Measurements from ENCODE around the gene RGS8. TPM values are rescaled to one million over a fixed set of nuclear protein-coding genes. Genes with fewer than 3 reads are reported as not detected.

RGS8 gene
- total RNA-seq, 1 donor from 2014 or later, result 0.17 TPM

DNA sequence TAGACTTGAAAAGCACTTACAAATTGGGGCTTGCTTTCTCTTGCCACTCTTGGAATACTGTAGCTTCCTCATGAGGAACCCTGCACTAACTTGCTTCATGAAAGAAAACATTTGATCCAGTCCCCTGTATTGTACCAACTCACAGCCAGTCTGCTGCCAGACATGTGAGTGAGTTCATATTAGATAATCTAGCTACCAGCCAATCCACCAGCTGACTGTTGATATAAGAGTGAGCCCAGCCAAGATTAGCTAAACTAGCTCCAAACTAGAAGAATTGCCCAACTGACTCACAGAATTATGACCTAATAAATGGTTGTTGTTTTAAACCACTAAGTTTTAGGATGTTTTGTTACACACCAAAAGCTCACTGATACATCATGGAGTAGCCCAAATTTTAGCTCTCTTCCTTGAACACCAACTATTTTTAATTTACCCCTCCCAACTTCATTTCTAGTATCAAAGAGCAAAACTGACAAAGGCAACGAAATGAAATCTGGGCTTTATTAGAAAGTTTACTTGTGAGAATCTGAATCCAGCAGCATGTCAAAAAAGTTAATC is 6.6 kb upstream of the RGS8 start:
- no peaks in the 10 kb centered on the region for H3K36me3 Mint-ChIP-seq (ENCODE audit: low read depth)
- no peak overlapping the region for H3K4me3 Mint-ChIP-seq (ENCODE audit: unreplicated experiment)
- H3K4me1 Mint-ChIP-seq (ENCODE audit: low read depth), result no peaks in the 10 kb centered on the region
- peaks cover 15% of the 10 kb centered on the region for H3K9me3 Mint-ChIP-seq (ENCODE audit: low read depth)
- H3K27ac Mint-ChIP-seq (ENCODE audit: unreplicated experiment), result no peak overlapping the region
- DNase-seq (ENCODE audit: low spot score), result no peak
- H3K27me3 Mint-ChIP-seq (ENCODE audit: low read depth), result peaks cover 2% of the 10 kb centered on the region
- TF ChIP-seq, protein P1, sequence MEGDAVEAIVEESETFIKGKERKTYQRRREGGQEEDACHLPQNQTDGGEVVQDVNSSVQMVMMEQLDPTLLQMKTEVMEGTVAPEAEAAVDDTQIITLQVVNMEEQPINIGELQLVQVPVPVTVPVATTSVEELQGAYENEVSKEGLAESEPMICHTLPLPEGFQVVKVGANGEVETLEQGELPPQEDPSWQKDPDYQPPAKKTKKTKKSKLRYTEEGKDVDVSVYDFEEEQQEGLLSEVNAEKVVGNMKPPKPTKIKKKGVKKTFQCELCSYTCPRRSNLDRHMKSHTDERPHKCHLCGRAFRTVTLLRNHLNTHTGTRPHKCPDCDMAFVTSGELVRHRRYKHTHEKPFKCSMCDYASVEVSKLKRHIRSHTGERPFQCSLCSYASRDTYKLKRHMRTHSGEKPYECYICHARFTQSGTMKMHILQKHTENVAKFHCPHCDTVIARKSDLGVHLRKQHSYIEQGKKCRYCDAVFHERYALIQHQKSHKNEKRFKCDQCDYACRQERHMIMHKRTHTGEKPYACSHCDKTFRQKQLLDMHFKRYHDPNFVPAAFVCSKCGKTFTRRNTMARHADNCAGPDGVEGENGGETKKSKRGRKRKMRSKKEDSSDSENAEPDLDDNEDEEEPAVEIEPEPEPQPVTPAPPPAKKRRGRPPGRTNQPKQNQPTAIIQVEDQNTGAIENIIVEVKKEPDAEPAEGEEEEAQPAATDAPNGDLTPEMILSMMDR (IDR thresholded peaks at IDR 0.05), result no peak

DNA sequence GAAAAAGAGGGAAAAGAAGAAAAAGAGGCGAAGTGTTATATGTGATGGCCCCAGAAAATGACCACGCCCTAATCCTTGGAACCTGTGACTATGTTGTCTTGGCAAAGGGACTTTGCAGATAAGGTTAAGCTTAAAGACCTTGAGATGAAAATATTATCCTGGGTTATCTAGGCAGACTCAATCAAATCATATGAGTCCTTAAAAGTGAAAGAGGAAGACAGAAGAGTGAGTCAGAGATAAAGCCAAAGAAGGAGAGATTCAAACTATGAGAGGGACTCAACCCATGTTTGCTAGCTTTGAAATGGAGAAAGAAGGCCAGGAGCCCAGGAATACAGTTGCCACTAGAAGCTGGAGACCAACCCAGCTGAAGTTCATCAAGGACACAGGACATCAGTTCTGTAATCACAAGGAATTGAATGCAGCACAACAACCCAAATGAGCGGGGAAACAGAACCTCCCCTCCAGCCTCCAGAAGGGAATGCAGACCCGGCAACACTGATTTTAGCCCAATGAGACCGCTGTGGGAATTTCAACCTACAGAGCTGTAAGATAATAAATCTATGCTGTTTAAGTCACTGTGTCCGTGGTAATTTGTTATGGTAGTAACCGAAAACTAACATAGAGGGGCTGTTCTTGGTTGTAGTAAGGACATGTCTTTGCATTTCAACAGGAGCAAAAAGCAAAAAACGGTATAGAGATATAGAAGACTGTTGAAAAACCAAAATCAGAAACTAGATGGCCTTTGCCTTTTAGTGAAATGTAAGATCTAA is 4.2 kb upstream of the RGS8 start:
- Mint-ChIP-seq H3K4me3 (ENCODE audit: unreplicated experiment) (no peak overlapping the region), H3K9me3 (ENCODE audit: low read depth) (peaks cover 9% of the 10 kb centered on the region), H3K36me3 (ENCODE audit: low read depth) (no peaks in the 10 kb centered on the region), H3K27me3 (ENCODE audit: low read depth) (peaks cover 5% of the 10 kb centered on the region), H3K4me1 (ENCODE audit: low read depth) (peaks cover 3% of the 10 kb centered on the region), H3K27ac (ENCODE audit: unreplicated experiment) (no peak overlapping the region)
- TF ChIP-seq, protein P1 (IDR thresholded peaks at IDR 0.05), result no peak
- DNase-seq (ENCODE audit: low spot score), result no peak

DNA sequence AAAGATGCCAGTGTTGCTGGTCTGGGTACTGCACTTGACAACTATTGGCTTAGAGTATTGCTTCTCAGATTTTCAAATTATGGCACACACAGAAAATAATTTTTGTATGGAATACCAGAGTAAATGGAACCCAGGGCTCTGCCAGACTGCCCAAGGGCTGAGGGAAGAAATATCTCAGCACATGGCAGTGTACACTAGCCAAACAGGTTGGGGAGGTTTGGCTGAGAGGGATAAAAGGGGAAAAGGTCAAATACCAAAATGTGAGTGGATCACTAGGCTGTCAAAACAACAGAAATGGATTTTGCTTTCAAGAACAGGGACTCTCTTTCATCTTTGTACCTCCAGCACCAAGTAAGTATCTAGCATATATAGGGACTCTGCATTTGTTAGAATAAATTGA is 3.0 kb upstream of the RGS8 start:
- Mint-ChIP-seq H3K4me1 (ENCODE audit: low read depth) (peaks cover 6% of the 10 kb centered on the region), H3K27ac (ENCODE audit: unreplicated experiment) (no peak overlapping the region), H3K27me3 (ENCODE audit: low read depth) (peaks cover 9% of the 10 kb centered on the region), H3K4me3 (ENCODE audit: unreplicated experiment) (no peak overlapping the region), H3K36me3 (ENCODE audit: low read depth) (no peaks in the 10 kb centered on the region), H3K9me3 (ENCODE audit: low read depth) (peaks cover 3% of the 10 kb centered on the region)
- DNase-seq (ENCODE audit: low spot score), result no peak
- TF ChIP-seq, protein P1 (IDR thresholded peaks at IDR 0.05), result no peak

DNA sequence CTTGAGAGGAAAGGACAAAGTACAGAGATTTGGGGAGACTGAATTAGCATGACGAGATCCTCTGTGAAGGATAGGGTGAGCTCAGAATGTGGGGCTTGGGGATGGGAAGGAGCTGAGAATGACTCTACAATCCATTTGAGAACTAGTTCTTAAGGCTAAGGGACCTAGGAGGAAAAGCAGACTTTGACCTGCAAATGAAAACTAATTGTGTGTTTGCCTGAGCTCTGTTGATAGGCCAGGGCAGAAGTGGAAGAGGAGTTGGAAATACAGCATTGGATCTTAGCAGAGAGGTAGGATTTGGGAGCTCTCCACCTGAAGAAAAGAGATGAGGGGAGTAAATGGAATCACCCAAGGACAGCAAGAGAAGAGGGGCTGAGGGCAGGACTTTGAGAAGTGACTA is 2.1 kb upstream of the RGS8 start:
- peaks cover 7% of the 10 kb centered on the region for H3K4me1 Mint-ChIP-seq (ENCODE audit: low read depth)
- peaks cover 3% of the 10 kb centered on the region for H3K9me3 Mint-ChIP-seq (ENCODE audit: low read depth)
- TF ChIP-seq, protein P1 (IDR thresholded peaks at IDR 0.05), result no peak
- H3K4me3 Mint-ChIP-seq (ENCODE audit: unreplicated experiment), result no peak overlapping the region
- peaks cover 9% of the 10 kb centered on the region for H3K27me3 Mint-ChIP-seq (ENCODE audit: low read depth)
- no peaks in the 10 kb centered on the region for H3K36me3 Mint-ChIP-seq (ENCODE audit: low read depth)
- H3K27ac Mint-ChIP-seq (ENCODE audit: unreplicated experiment), result no peak overlapping the region
- DNase-seq (ENCODE audit: low spot score), result no peak

DNA sequence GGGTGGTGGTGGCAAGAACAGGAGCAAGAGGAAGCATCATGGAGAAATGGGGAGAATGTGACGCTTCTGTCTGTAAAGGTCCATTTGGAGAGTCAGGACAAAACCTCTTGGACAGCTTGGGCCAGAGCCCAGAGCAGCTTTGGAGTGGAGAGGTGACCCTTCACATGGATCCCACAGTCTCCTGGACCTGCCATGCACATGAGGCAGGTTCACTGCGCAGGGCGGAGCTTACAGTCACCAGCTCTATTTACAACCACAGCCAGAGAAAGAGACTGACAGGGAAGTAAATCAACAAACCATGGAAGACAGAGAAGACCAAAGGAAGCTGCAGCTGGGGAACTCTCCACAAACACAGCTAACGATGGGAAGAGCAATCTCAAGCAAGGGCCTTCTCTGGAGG is 828 bp upstream of the RGS8 start:
- Mint-ChIP-seq H3K4me3 (ENCODE audit: unreplicated experiment) (no peak overlapping the region), H3K4me1 (ENCODE audit: low read depth) (peaks cover 19% of the 10 kb centered on the region), H3K27me3 (ENCODE audit: low read depth) (peaks cover 9% of the 10 kb centered on the region), H3K36me3 (ENCODE audit: low read depth) (no peaks in the 10 kb centered on the region), H3K9me3 (ENCODE audit: low read depth) (no peaks in the 10 kb centered on the region), H3K27ac (ENCODE audit: unreplicated experiment) (no peak overlapping the region)
- no peak for DNase-seq (ENCODE audit: low spot score)
- TF ChIP-seq, protein P1 (IDR thresholded peaks at IDR 0.05), result no peak
